K562 (cell line): ENCODE data around the gene LEO1. TPM values are rescaled to one million over a fixed set of nuclear protein-coding genes. Genes with fewer than 3 reads are reported as not detected.

Experiments used
- ATAC-seq: fragments of 200-7000 bp; cut with Tn5 transposase; 3 replicates; pipeline ENCODE4 v1.9.1; 2020; ENCODE audit warnings: moderate library complexity
- BruUV-seq: library from RNA; stranded (reverse); fragments of 400-500 nt; replicated peaks from 2 replicates; lab custom pipeline; 2021; lab: Mats Ljungman, UMichigan
- CTCF ChIA-PET: fragments of 300-600 bp; formaldehyde crosslinking; extraction: SDS; loops from one replicate; lab custom pipeline; 2021; ENCODE audit warnings: low intra/inter-chr PET ratio; lab: Yijun Ruan, JAX
- POLR2A ChIA-PET: fragments of 300-600, 350-650 bp; sonication (Branson Sonifier 250); formaldehyde crosslinking; extraction: SDS; loops from one replicate; lab custom pipeline; 2021; ENCODE audit warnings: antibody characterized with exemption, inconsistent platforms; lab: Yijun Ruan, JAX
- DNase-seq, 4 experiments: peaks; one replicate each; pipeline versions ENCODE4 v3.0.0 to v3.0.0-alpha.2; 2011 to 2018; ENCODE audit warnings: low spot score in 3 of 4, mixed read lengths in 3 of 4; ENCODE audit errors: extremely low read depth in 1 of 4
- FAIRE-seq: peaks from 2 replicates; lab custom pipeline; 2011; peaks lifted over from hg19 to GRCh38; lab: Jason Lieb, UNC
- H2AFZ ChIP-seq: 2 replicates; pipeline ENCODE4 v1.6.0; 2011; ENCODE audit warnings: low read depth, low read length, control low read depth, inconsistent platforms
- H3K27ac ChIP-seq: fragments of 200-600 bp; 3 replicates; pipeline ENCODE4 v1.8.0; 2011; ENCODE audit warnings: low read depth, mild to moderate bottlenecking, control low read depth, inconsistent platforms, low read length, moderate library complexity, mixed read lengths; ENCODE audit errors: extremely low read depth
- H3K27me3 ChIP-seq, 2 experiments: fragments of 300-600 bp in 1 of 2; 2 replicates in 1 of 2; 3 replicates in 1 of 2; pipeline versions ENCODE4 v1.6.0 to v1.8.0; 2011; ENCODE audit warnings: inconsistent platforms in 2 of 2, low read length in 2 of 2, mild to moderate bottlenecking in 1 of 2, mixed read lengths in 1 of 2, moderate library complexity in 1 of 2; ENCODE audit not compliant: control insufficient read depth in 2 of 2, insufficient read depth in 2 of 2
- H3K36me3 ChIP-seq: fragments of 300-600 bp; 3 replicates; pipeline ENCODE4 v1.8.0; 2011; ENCODE audit warnings: mild to moderate bottlenecking, low read length, inconsistent platforms; ENCODE audit not compliant: control insufficient read depth, insufficient read depth
- H3K4me1 ChIP-seq, 2 experiments: fragments of 200-600 bp in 1 of 2; replicated peaks in 1 of 2; 2 replicates in 1 of 2; 3 replicates in 1 of 2; pipeline versions ENCODE4 v1.5.1 to v1.8.0; 2011; ENCODE audit warnings: inconsistent platforms in 2 of 2, low read length in 2 of 2, mild to moderate bottlenecking in 1 of 2, mixed read lengths in 1 of 2, moderate library complexity in 1 of 2; ENCODE audit not compliant: control insufficient read depth in 2 of 2, insufficient read depth in 2 of 2
- H3K4me2 ChIP-seq: 2 replicates; pipeline ENCODE4 v1.6.1; 2011; ENCODE audit warnings: low read length, control low read depth, inconsistent platforms, mixed read lengths; ENCODE audit not compliant: insufficient read depth
- H3K4me3 ChIP-seq: fragments of 200-600 bp; sonication (generic), shearing (Covaris generic); 2 replicates; pipeline ENCODE4 v1.5.1; 2016; ENCODE audit warnings: control low read depth, inconsistent platforms
- H3K79me2 ChIP-seq: fragments of 200-600 bp; 3 replicates; pipeline ENCODE4 v1.8.0; 2011; ENCODE audit warnings: low read length, inconsistent platforms; ENCODE audit not compliant: control insufficient read depth, insufficient read depth
- H3K9ac ChIP-seq, 2 experiments: 2 replicates each; pipeline versions ENCODE4 v1.6.0 to v1.6.1; 2011; ENCODE audit warnings: low read depth in 2 of 2, low read length in 2 of 2, control low read depth in 1 of 2, inconsistent platforms in 1 of 2, mild to moderate bottlenecking in 1 of 2, mixed read lengths in 1 of 2; ENCODE audit not compliant: insufficient read depth in 1 of 2
- H3K9me1 ChIP-seq: one replicate; pipeline ENCODE4 v1.6.0; 2011; ENCODE audit warnings: inconsistent platforms, mild to moderate bottlenecking, low read length, moderate library complexity; ENCODE audit not compliant: control insufficient read depth, insufficient read depth
- H3K9me3 ChIP-seq: replicated peaks from 2 replicates; pipeline ENCODE4 v1.5.1; 2011; ENCODE audit warnings: low read depth, low read length, inconsistent platforms; ENCODE audit not compliant: control insufficient read depth, insufficient read depth
- H4K20me1 ChIP-seq: replicated peaks from 2 replicates; pipeline ENCODE4 v1.6.1; 2011; ENCODE audit warnings: low read length, inconsistent platforms, mixed read lengths; ENCODE audit not compliant: control insufficient read depth, insufficient read depth
- ID3 ChIP-seq, 2 experiments: fragments of 250-450 bp in 1 of 2; fragments of 450-650 bp in 1 of 2; sonication (Bioruptor Pico) in 1 of 2; IDR thresholded peaks; 2 replicates each; pipeline versions ENCODE4 v1.6.1 to v1.8.0; 2016 to 2021; ENCODE audit warnings: mild to moderate bottlenecking in 2 of 2, moderate library complexity in 2 of 2, missing compliant biosample characterization in 1 of 2, missing genetic modification characterization in 1 of 2
- MBD1 ChIP-seq: fragments of 250-450 bp; sonication (Bioruptor Pico); IDR thresholded peaks from 2 replicates; pipeline ENCODE4 v1.8.0; 2022; ENCODE audit warnings: inconsistent platforms
- PKNOX1 ChIP-seq: fragments of 450-650 bp; IDR thresholded peaks from 2 replicates; pipeline ENCODE4 v1.6.1; 2016
- SNRNP70 ChIP-seq: fragments of 200-400 bp; formaldehyde crosslinking; optimal IDR thresholded peaks from 2 replicates; pipeline ENCODE3; 2017; ENCODE audit warnings: low read depth, low read length
- ZNF586 ChIP-seq: fragments of 450-650 bp; formaldehyde crosslinking; conservative IDR thresholded peaks from 2 replicates; pipeline ENCODE4 v1.4.0; 2020; ENCODE audit warnings: mild to moderate bottlenecking, moderate library complexity
- in situ Hi-C: fragments of 300-500 bp; cut with MboI; formaldehyde crosslinking; loops from 4 replicates; pipeline ENCODE4 v1.15.0; 2018; ENCODE audit warnings: inconsistent platforms, mixed read lengths
- intact Hi-C: fragments of 100-400 bp; cut with micrococcal nuclease; formaldehyde crosslinking; loops from 2 replicates; pipeline ENCODE4 v1.14.2; 2022
- polyA plus RNA-seq, 8 experiments: library from polyadenylated mRNA; depleted of rRNA in 4 of 8; stranded (reverse) in 5 of 8; unstranded in 3 of 8; fragments of >200 nt; fragmentation: Nextera tagmentation in 2 of 8; fragmentation: Illumina TruSeq in 1 of 8; extraction: Ambion mirVana in 2 of 8; extraction: Trizol in 1 of 8; gene quantifications; 2 replicates each; pipeline versions ENCODE4 v1.2.1 to v1.2.3, GENCODE V29; 2011 to 2014; ENCODE audit warnings: inconsistent platforms in 1 of 8, missing spikeins in 1 of 8
- total RNA-seq, 7 experiments: library from RNA; depleted of rRNA in 6 of 7; stranded (reverse); fragments of >200 nt in 6 of 7; fragmentation: Illumina TruSeq in 2 of 7; extraction: Trizol in 2 of 7; gene quantifications; 2 replicates each; pipeline versions ENCODE4 v1.2.1 to v1.2.3, GENCODE V29; 2011 to 2021; ENCODE audit warnings: low replicate concordance in 1 of 7
- TF ChIP-seq, protein P1 (sequence below): fragments of 250-450 bp; sonication (Bioruptor Pico); IDR thresholded peaks from 2 replicates; pipeline ENCODE4 v1.4.0; 2020
- TF ChIP-seq, protein P2 (sequence below), 2 experiments: IDR thresholded peaks in 1 of 2; conservative IDR thresholded peaks in 1 of 2; 2 replicates each; pipeline ENCODE4 v1.6.1; 2016; ENCODE audit warnings: low read depth in 2 of 2, mild to moderate bottlenecking in 1 of 2, missing compliant biosample characterization in 1 of 2, missing genetic modification characterization in 1 of 2, moderate library complexity in 1 of 2

Gene LEO1
- total and polyA plus RNA-seq, 9 of the 15 experiments (the other 6 are each of a cell fraction or from before 2014, with no cell fraction given), result 8.4 to 48.3 (median 37.9) TPM

DNA sequence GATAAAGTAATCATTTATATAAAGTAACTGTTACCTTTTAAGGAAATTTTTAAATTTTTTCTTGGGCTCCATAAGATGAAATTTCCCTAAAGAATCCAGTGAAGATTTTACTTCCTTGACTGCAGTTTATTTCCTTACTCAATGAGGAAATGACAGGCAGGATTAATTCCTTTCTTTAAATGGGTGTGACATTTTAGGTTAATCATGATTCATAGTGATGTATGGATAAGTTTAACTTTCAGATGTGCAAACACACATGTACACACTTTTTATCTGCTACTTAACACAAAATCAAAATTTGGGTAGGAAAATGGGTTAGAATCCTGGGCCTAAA lies 11.2 kb upstream of the LEO1 start:
- BruUV-seq, result no TSS peak
- CTCF ChIA-PET, result interaction anchor here (1.3 to 1.8 kb wide), 3 partner anchors 96 to 245 kb away, joined by 3 to 9 read pairs (median 6); no protein-coding TSS in a partner anchor
- Histone ChIP-seq H3K4me3 (no peak overlapping the region), H3K9me3 (no peaks in the 10 kb centered on the region), H3K9ac (peak overlapping the region in 1 of 2 experiments; percentile 4; a peak in 1 of 4 replicates), H3K9me1 (no peaks in the 10 kb centered on the region), H3K36me3 (no peaks in the 10 kb centered on the region), H3K4me2 (no peak overlapping the region), H3K4me1 (peaks cover 8 to 12% of the 10 kb centered on the region in 2 experiments), H3K79me2 (no peaks in the 10 kb centered on the region), H4K20me1 (no peaks in the 10 kb centered on the region), H3K27ac (no peak overlapping the region), H3K27me3 (no peaks in the 10 kb centered on the region), H2AFZ (peak overlapping the region; percentile 52; the same call in 1 of the 2 replicates)
- in situ Hi-C loops (no loop called here), intact Hi-C loops (loop anchor here (1.0 to 2.0 kb wide), 4 partner anchors 38 to 226 kb away; no protein-coding TSS in a partner anchor)
- DNase-seq (no peak), FAIRE-seq (no peak), ATAC-seq (no peak)
- POLR2A ChIA-PET, result no interaction called here
- TF ChIP-seq ID3 (CRISPR knock-in tag; IDR thresholded peaks at IDR 0.05) (no peak), ID3 (tag; IDR thresholded peaks at IDR 0.05) (no peak), SNRNP70 (no peak), MBD1 (CRISPR knock-in tag) (no peak), ZNF586 (no peak), PKNOX1 (peak; percentile 24; the same call in 1 of the 2 replicates)
- TF ChIP-seq, protein P1, sequence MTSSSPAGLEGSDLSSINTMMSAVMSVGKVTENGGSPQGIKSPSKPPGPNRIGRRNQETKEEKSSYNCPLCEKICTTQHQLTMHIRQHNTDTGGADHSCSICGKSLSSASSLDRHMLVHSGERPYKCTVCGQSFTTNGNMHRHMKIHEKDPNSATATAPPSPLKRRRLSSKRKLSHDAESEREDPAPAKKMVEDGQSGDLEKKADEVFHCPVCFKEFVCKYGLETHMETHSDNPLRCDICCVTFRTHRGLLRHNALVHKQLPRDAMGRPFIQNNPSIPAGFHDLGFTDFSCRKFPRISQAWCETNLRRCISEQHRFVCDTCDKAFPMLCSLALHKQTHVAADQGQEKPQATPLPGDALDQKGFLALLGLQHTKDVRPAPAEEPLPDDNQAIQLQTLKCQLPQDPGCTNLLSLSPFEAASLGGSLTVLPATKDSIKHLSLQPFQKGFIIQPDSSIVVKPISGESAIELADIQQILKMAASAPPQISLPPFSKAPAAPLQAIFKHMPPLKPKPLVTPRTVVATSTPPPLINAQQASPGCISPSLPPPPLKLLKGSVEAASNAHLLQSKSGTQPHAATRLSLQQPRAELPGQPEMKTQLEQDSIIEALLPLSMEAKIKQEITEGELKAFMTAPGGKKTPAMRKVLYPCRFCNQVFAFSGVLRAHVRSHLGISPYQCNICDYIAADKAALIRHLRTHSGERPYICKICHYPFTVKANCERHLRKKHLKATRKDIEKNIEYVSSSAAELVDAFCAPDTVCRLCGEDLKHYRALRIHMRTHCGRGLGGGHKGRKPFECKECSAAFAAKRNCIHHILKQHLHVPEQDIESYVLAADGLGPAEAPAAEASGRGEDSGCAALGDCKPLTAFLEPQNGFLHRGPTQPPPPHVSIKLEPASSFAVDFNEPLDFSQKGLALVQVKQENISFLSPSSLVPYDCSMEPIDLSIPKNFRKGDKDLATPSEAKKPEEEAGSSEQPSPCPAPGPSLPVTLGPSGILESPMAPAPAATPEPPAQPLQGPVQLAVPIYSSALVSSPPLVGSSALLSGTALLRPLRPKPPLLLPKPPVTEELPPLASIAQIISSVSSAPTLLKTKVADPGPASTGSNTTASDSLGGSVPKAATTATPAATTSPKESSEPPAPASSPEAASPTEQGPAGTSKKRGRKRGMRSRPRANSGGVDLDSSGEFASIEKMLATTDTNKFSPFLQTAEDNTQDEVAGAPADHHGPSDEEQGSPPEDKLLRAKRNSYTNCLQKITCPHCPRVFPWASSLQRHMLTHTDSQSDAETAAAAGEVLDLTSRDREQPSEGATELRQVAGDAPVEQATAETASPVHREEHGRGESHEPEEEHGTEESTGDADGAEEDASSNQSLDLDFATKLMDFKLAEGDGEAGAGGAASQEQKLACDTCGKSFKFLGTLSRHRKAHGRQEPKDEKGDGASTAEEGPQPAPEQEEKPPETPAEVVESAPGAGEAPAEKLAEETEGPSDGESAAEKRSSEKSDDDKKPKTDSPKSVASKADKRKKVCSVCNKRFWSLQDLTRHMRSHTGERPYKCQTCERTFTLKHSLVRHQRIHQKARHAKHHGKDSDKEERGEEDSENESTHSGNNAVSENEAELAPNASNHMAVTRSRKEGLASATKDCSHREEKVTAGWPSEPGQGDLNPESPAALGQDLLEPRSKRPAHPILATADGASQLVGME (CRISPR knock-in tag), result no peak
- TF ChIP-seq, protein P2, sequence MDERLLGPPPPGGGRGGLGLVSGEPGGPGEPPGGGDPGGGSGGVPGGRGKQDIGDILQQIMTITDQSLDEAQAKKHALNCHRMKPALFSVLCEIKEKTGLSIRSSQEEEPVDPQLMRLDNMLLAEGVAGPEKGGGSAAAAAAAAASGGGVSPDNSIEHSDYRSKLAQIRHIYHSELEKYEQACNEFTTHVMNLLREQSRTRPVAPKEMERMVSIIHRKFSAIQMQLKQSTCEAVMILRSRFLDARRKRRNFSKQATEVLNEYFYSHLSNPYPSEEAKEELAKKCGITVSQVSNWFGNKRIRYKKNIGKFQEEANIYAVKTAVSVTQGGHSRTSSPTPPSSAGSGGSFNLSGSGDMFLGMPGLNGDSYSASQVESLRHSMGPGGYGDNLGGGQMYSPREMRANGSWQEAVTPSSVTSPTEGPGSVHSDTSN (CRISPR knock-in tag; IDR thresholded peaks at IDR 0.05; ENCODE audit: low read depth), result no peak
- TF ChIP-seq, protein P2 (tag; conservative IDR thresholded peaks at IDR 0.05; ENCODE audit: low read depth), result 0 out of 2 replicates have a peak, but pooled peaks have one; percentile 19
